ENCODE data around the gene DRGX.

DNA sequence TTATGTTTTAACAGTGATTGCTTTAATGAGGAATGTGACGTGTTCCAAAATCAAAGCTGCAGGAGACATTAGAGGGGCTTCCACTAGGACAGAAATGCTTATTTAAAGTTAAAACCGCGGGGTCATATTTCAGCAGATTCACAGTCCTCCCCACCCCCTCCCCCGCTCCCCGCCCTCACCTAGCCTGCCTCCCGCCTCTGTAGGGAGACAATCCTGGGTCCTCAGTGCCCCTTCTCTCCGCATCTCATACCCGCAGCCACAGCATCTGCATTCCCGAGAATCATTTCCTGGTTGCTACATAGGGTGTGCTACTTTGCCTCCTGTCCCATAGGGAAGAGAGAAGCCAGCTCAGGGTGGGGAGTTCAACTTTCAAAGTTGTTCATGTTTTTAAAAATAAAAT is 3.1 kb upstream of the DRGX start:
- TF ChIP-seq, protein P1, sequence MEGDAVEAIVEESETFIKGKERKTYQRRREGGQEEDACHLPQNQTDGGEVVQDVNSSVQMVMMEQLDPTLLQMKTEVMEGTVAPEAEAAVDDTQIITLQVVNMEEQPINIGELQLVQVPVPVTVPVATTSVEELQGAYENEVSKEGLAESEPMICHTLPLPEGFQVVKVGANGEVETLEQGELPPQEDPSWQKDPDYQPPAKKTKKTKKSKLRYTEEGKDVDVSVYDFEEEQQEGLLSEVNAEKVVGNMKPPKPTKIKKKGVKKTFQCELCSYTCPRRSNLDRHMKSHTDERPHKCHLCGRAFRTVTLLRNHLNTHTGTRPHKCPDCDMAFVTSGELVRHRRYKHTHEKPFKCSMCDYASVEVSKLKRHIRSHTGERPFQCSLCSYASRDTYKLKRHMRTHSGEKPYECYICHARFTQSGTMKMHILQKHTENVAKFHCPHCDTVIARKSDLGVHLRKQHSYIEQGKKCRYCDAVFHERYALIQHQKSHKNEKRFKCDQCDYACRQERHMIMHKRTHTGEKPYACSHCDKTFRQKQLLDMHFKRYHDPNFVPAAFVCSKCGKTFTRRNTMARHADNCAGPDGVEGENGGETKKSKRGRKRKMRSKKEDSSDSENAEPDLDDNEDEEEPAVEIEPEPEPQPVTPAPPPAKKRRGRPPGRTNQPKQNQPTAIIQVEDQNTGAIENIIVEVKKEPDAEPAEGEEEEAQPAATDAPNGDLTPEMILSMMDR (conservative IDR thresholded peaks at IDR 0.05; ENCODE audit: low read depth, low read length), result no peak
- TF ChIP-seq EZH2 (IDR thresholded peaks at IDR 0.05; ENCODE audit: borderline replicate concordance, low read depth, low read length, poor library complexity, severe bottlenecking), result no peak

Measured in A673 (cell line).